HUES48 (cell line): ENCODE results near the gene NOP9.

ENCODE experiments used
- H3K27ac ChIP-seq: one replicate; pipeline ENCODE4 v1.7.0; 2013; ENCODE audit warnings: low read depth, low read length, inconsistent platforms
- H3K27me3 ChIP-seq: 2 replicates; pipeline ENCODE4 v1.6.1; 2013; ENCODE audit warnings: mild to moderate bottlenecking, low read length; ENCODE audit not compliant: control insufficient read depth, insufficient read depth
- H3K36me3 ChIP-seq: 2 replicates; pipeline ENCODE4 v1.6.1; 2013; ENCODE audit warnings: low read length; ENCODE audit not compliant: control insufficient read depth, insufficient read depth
- H3K4me1 ChIP-seq: 2 replicates; pipeline ENCODE4 v1.6.1; 2013; ENCODE audit warnings: mild to moderate bottlenecking, low read length; ENCODE audit not compliant: control insufficient read depth, insufficient read depth
- H3K4me3 ChIP-seq: 2 replicates; pipeline ENCODE4 v1.5.1; 2013; ENCODE audit warnings: mild to moderate bottlenecking, low read depth, low read length
- H3K9ac ChIP-seq: 2 replicates; pipeline ENCODE4 v1.6.1; 2013; ENCODE audit warnings: mild to moderate bottlenecking, low read depth, low read length, moderate library complexity
- H3K9me3 ChIP-seq: 2 replicates; pipeline ENCODE4 v1.6.1; 2013; ENCODE audit warnings: low read length; ENCODE audit not compliant: control insufficient read depth, insufficient read depth

Gene NOP9

GRCh38 chr14:24274101-24274543 is 25.5 kb upstream of the NOP9 start:
- no peak overlapping the region for H3K4me3 ChIP-seq
- H3K4me1 ChIP-seq, result peaks cover 7% of the 10 kb centered on the region; the same call in 1 of the 2 replicates
- H3K27ac ChIP-seq, result no peak overlapping the region

GRCh38 chr14:24277071-24277470 is 22.6 kb upstream of the NOP9 start:
- no peaks in the 10 kb centered on the region for H3K9me3 ChIP-seq
- H3K27me3 ChIP-seq, result no peaks in the 10 kb centered on the region
- H3K4me3 ChIP-seq, result no peak overlapping the region
- no peaks in the 10 kb centered on the region for H3K36me3 ChIP-seq
- H3K4me1 ChIP-seq, result peaks cover 4% of the 10 kb centered on the region; the same call in 1 of the 2 replicates
- H3K9ac ChIP-seq, result no peak overlapping the region
- H3K27ac ChIP-seq, result no peak overlapping the region

More at GRCh38 chr14:24274101-24274543, 25.5 kb upstream of the NOP9 start:
- Histone ChIP-seq H3K36me3 (no peaks in the 10 kb centered on the region), H3K9ac (no peak overlapping the region), H3K27me3 (no peaks in the 10 kb centered on the region), H3K9me3 (no peaks in the 10 kb centered on the region)

GRCh38 chr14:24277606-24278321 is 21.9 kb upstream of the NOP9 start:
- Histone ChIP-seq H3K36me3 (no peaks in the 10 kb centered on the region), H3K9ac (no peak overlapping the region), H3K27ac (no peak overlapping the region), H3K4me3 (no peak overlapping the region), H3K4me1 (peaks cover 4% of the 10 kb centered on the region; the same call in 1 of the 2 replicates), H3K9me3 (no peaks in the 10 kb centered on the region), H3K27me3 (no peaks in the 10 kb centered on the region)

- H3K4me3 ChIP-seq, result no peak overlapping the region
- peaks cover 4% of the 10 kb centered on the region; the same call in 1 of the 2 replicates for H3K4me1 ChIP-seq
- H3K27ac ChIP-seq, result no peak overlapping the region
- H3K27me3 ChIP-seq, result no peaks in the 10 kb centered on the region
- H3K9me3 ChIP-seq, result no peaks in the 10 kb centered on the region
- H3K36me3 ChIP-seq, result no peaks in the 10 kb centered on the region
- H3K9ac ChIP-seq, result no peak overlapping the region
Observed at GRCh38 chr14:24278424-24278823, 21.2 kb upstream of the NOP9 start.

- H3K27ac ChIP-seq, result no peak overlapping the region
- H3K4me1 ChIP-seq, result no peaks in the 10 kb centered on the region
- H3K27me3 ChIP-seq, result no peaks in the 10 kb centered on the region
- H3K4me3 ChIP-seq, result no peak overlapping the region
- no peaks in the 10 kb centered on the region for H3K9me3 ChIP-seq
- no peak overlapping the region for H3K9ac ChIP-seq
- no peaks in the 10 kb centered on the region for H3K36me3 ChIP-seq
Observed at GRCh38 chr14:24279301-24280186, 20.1 kb upstream of the NOP9 start.

- H3K27me3 ChIP-seq, result no peaks in the 10 kb centered on the region
- no peak overlapping the region for H3K27ac ChIP-seq
- H3K4me1 ChIP-seq, result no peaks in the 10 kb centered on the region
- H3K4me3 ChIP-seq, result no peak overlapping the region
- no peaks in the 10 kb centered on the region for H3K36me3 ChIP-seq
- H3K9me3 ChIP-seq, result no peaks in the 10 kb centered on the region
- no peak overlapping the region for H3K9ac ChIP-seq
Observed at GRCh38 chr14:24280797-24281460, 18.7 kb upstream of the NOP9 start.

- Histone ChIP-seq H3K9me3 (no peaks in the 10 kb centered on the region), H3K36me3 (no peaks in the 10 kb centered on the region), H3K4me1 (no peaks in the 10 kb centered on the region), H3K4me3 (no peak overlapping the region), H3K9ac (no peak overlapping the region), H3K27me3 (no peaks in the 10 kb centered on the region), H3K27ac (no peak overlapping the region)
Observed at GRCh38 chr14:24281636-24282035, 18.0 kb upstream of the NOP9 start.

GRCh38 chr14:24282736-24283135 is 16.9 kb upstream of the NOP9 start:
- Histone ChIP-seq H3K4me3 (no peak overlapping the region), H3K4me1 (no peaks in the 10 kb centered on the region), H3K27me3 (no peaks in the 10 kb centered on the region), H3K27ac (no peak overlapping the region), H3K9ac (no peak overlapping the region), H3K9me3 (no peaks in the 10 kb centered on the region), H3K36me3 (no peaks in the 10 kb centered on the region)

GRCh38 chr14:24283796-24284460 is 15.7 kb upstream of the NOP9 start:
- H3K27me3 ChIP-seq, result no peaks in the 10 kb centered on the region
- no peaks in the 10 kb centered on the region for H3K4me1 ChIP-seq
- H3K9me3 ChIP-seq, result no peaks in the 10 kb centered on the region
- H3K9ac ChIP-seq, result no peak overlapping the region
- no peak overlapping the region for H3K4me3 ChIP-seq
- no peak overlapping the region for H3K27ac ChIP-seq
- no peaks in the 10 kb centered on the region for H3K36me3 ChIP-seq

- Histone ChIP-seq H3K9ac (no peak overlapping the region), H3K36me3 (peaks cover 3% of the 10 kb centered on the region), H3K4me3 (no peak overlapping the region), H3K27ac (no peak overlapping the region), H3K27me3 (no peaks in the 10 kb centered on the region), H3K9me3 (no peaks in the 10 kb centered on the region), H3K4me1 (no peaks in the 10 kb centered on the region)
Observed at GRCh38 chr14:24284501-24285035, 15.1 kb upstream of the NOP9 start.
